A673 (cell line): ENCODE data around the gene RAB28.

Experiments
- EZH2 ChIP-seq: fragments of 200-600 bp; sonication (generic); IDR thresholded peaks from 2 replicates; pipeline ENCODE4 v1.6.1; 2017; ENCODE audit warnings: borderline replicate concordance, low read depth, mild to moderate bottlenecking, mixed read lengths, antibody characterized with exemption, low read length; ENCODE audit not compliant: poor library complexity, severe bottlenecking
- TF ChIP-seq, protein P1 (sequence below): fragments of 300-800, 200-600 bp; sonication (generic); conservative IDR thresholded peaks from 2 replicates; pipeline ENCODE4 v1.5.1; 2017; ENCODE audit warnings: low read depth, mild to moderate bottlenecking, antibody characterized with exemption, low read length, moderate library complexity, mixed read lengths

DNA sequence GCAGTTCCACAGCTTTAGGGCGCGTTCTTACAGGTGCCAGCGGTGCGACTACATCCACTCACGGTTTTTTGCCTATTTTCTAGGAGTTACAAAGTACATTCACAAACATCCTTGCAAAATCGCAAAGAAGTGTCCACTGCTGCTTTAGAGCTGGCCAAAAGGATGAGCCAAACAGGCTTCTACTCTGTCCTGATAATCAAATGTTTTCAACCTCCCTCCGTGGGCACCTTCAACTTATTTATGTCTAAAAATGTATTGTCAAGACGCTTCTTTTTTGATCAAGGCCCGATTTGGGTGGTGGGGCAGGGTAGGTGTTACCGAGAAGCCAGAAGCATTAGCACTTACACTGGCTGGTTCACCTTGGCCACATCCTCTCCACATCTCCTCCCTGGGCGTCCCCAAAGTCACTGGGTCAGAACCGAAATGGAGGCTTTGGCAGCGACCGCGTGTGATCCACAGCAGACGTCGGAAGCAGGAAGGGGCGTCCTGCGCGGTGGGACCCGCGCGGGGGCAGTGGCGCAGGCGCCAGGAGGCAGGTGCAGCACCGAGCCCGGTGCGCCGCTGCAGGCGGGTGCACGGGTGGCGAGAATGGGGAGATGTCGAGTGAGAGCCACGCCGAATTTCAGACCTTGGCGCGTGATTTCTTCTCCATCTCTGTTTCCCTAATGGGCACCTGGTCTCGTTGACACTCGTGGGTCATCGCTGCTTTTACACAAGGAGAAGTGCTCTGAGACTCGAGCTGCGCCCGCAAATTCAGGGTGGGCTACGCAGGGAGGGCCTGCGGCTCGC lies 43.2 kb upstream of the RAB28 start:
- TF ChIP-seq, protein P1, sequence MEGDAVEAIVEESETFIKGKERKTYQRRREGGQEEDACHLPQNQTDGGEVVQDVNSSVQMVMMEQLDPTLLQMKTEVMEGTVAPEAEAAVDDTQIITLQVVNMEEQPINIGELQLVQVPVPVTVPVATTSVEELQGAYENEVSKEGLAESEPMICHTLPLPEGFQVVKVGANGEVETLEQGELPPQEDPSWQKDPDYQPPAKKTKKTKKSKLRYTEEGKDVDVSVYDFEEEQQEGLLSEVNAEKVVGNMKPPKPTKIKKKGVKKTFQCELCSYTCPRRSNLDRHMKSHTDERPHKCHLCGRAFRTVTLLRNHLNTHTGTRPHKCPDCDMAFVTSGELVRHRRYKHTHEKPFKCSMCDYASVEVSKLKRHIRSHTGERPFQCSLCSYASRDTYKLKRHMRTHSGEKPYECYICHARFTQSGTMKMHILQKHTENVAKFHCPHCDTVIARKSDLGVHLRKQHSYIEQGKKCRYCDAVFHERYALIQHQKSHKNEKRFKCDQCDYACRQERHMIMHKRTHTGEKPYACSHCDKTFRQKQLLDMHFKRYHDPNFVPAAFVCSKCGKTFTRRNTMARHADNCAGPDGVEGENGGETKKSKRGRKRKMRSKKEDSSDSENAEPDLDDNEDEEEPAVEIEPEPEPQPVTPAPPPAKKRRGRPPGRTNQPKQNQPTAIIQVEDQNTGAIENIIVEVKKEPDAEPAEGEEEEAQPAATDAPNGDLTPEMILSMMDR, result no peak
- TF ChIP-seq EZH2, result no peak
